ENCODE data around the gene PLPPR5. TPM values are rescaled to one million over a fixed set of nuclear protein-coding genes. Genes with fewer than 3 reads are reported as not detected.

The PLPPR5 gene, protein sequence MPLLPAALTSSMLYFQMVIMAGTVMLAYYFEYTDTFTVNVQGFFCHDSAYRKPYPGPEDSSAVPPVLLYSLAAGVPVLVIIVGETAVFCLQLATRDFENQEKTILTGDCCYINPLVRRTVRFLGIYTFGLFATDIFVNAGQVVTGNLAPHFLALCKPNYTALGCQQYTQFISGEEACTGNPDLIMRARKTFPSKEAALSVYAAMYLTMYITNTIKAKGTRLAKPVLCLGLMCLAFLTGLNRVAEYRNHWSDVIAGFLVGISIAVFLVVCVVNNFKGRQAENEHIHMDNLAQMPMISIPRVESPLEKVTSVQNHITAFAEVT
- not detected in 5 replicates for total RNA-seq (2022; extraction: Qiagen RNA extraction)

DNA sequence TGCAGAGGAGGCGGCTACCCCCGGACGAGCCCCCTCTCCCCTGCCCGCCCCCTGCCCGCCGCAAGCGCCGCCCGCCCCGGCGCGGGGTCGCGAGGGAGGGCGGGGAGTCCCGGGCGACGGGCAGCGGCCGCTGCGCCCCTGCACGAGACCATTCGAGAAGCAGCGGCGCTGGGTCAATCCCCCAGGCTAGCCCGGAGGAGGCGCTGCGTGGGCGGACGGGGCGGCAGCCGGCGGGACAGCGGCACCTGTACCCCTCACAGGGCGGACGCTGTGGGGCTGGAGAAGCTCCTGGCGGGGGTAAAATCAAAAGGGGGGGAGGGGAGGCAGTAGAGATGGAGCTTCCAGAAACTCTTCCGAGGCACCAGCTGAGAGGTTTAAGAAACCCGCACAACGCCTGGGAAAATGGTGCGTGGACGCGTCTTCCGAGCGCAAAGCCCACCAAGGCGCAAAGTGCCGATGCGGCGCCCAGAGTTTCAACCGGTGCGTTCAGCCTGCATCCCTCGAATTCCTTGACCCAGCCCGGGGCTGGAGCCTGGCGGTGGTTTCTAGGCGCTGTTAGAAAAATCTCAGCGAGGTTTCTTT is at the start of gene PLPPR5:
Gene PLPPR5 (minus strand): TSS at position 1 of the 582 bp plus-strand sequence. CDS start 190 bp downstream, outside the sequence.

